Bone marrow (tissue), 2 donors: ENCODE results near the gene CDH7.

Experiments used
- DNase-seq, 2 donors: peaks; one replicate each; lab custom pipeline; 2025; lab: John Stamatoyannopoulos, UW

The CDH7 gene

GRCh38 chr18:65919018-65919417 is 168.2 kb downstream of the CDH7 start:
- no peak for DNase-seq

- no peak for DNase-seq
These were observed 168.9 kb downstream of the CDH7 start for GRCh38 chr18:65919663-65920062.

GRCh38 chr18:65922103-65922502 is 171.3 kb downstream of the CDH7 start:
- no peak for DNase-seq

- no peak for DNase-seq
These were observed 174.1 kb downstream of the CDH7 start for GRCh38 chr18:65924904-65925303.

GRCh38 chr18:65934874-65935273 is 184.1 kb downstream of the CDH7 start:
- no peak for DNase-seq

GRCh38 chr18:65936678-65937077 is 185.9 kb downstream of the CDH7 start:
- DNase-seq: no peak

- DNase-seq: no peak
These were observed 186.4 kb downstream of the CDH7 start for GRCh38 chr18:65937180-65937579.

GRCh38 chr18:65938592-65939372 is 188.0 kb downstream of the CDH7 start:
- DNase-seq: no peak
